Keratinocyte (primary cell): ENCODE data around the gene ADM2.

Experiments used
- CTCF ChIP-seq, 3 experiments: IDR thresholded peaks in 1 of 3; conservative IDR thresholded peaks in 1 of 3; optimal IDR thresholded peaks in 1 of 3; 2 replicates in 2 of 3; 3 replicates in 1 of 3; pipeline versions ENCODE3 to v1.5.1; 2011; ENCODE audit warnings: low read length in 3 of 3, mild to moderate bottlenecking in 3 of 3, moderate library complexity in 2 of 3, control low read depth in 1 of 3, inconsistent platforms in 1 of 3; ENCODE audit not compliant: insufficient read depth in 2 of 3; ENCODE audit errors: extremely low read depth in 1 of 3
- EZH2 ChIP-seq: IDR thresholded peaks from one replicate; pipeline ENCODE4 v1.6.1; 2012; ENCODE audit warnings: inconsistent platforms, mild to moderate bottlenecking, low read length, moderate library complexity

- no peak for TF ChIP-seq CTCF (optimal IDR thresholded peaks at IDR 0.05 in 1 of 3, IDR thresholded peaks at IDR 0.05 in 1 of 3, conservative IDR thresholded peaks at IDR 0.05 in 1 of 3; ENCODE audit: extremely low read depth in 1 of 3, insufficient read depth in 2 of 3, low read length in 3 of 3)
- no peak for TF ChIP-seq EZH2
Observed at GRCh38 chr22:50481045-50481439, 301 bp upstream of the ADM2 start.
